HepG2 (cell line): Measurements from ENCODE around the gene DLEC1.

Experiments
- CTCF ChIP-seq: sonication (generic); formaldehyde crosslinking; IDR thresholded peaks from 2 replicates; pipeline ENCODE4 v1.5.0; 2020; ENCODE audit warnings: mild to moderate bottlenecking, missing genetic modification reagents, moderate library complexity
- DRAP1 ChIP-seq: IDR thresholded peaks from 2 replicates; pipeline ENCODE4 v1.6.1; 2016; ENCODE audit warnings: missing genetic modification reagents, missing compliant biosample characterization
- EP300 ChIP-seq, 3 experiments: sonication (generic) in 1 of 3; formaldehyde crosslinking in 1 of 3; IDR thresholded peaks; 2 replicates each; pipeline versions ENCODE4 v1.5.1 to v1.6.1; 2011 to 2020; ENCODE audit warnings: low read depth in 2 of 3, low read length in 2 of 3, borderline replicate concordance in 1 of 3, improper control_type of control experiment in 1 of 3, mild to moderate bottlenecking in 1 of 3, missing genetic modification reagents in 1 of 3, moderate library complexity in 1 of 3
- POLR2A ChIP-seq, 2 experiments: IDR thresholded peaks; 2 replicates each; pipeline ENCODE4 v1.6.1; 2011; ENCODE audit warnings: low read depth in 2 of 2, low read length in 2 of 2, mild to moderate bottlenecking in 1 of 2, moderate library complexity in 1 of 2; ENCODE audit not compliant: insufficient read depth in 1 of 2
- POLR2AphosphoS5 ChIP-seq: IDR thresholded peaks from 2 replicates; pipeline ENCODE4 v1.6.1; 2012; ENCODE audit warnings: low read depth, low read length
- RNF219 ChIP-seq: sonication (generic); formaldehyde crosslinking; IDR thresholded peaks from 2 replicates; pipeline ENCODE4 v1.5.0; 2020; ENCODE audit warnings: mild to moderate bottlenecking, missing genetic modification reagents
- TF ChIP-seq, protein P1 (sequence below): sonication (generic); formaldehyde crosslinking; IDR thresholded peaks from 2 replicates; pipeline ENCODE4 v1.4.0; 2020; ENCODE audit warnings: missing genetic modification reagents

- TF ChIP-seq EP300 (IDR thresholded peaks at IDR 0.05; ENCODE audit: low read depth in 2 of 2, low read length in 2 of 2): no peak
- TF ChIP-seq EP300 (CRISPR knock-in tag; IDR thresholded peaks at IDR 0.05; ENCODE audit: borderline replicate concordance): no peak
- TF ChIP-seq DRAP1 (CRISPR knock-in tag): no peak
- no peak for TF ChIP-seq RNF219 (CRISPR knock-in tag)
- TF ChIP-seq, protein P1, sequence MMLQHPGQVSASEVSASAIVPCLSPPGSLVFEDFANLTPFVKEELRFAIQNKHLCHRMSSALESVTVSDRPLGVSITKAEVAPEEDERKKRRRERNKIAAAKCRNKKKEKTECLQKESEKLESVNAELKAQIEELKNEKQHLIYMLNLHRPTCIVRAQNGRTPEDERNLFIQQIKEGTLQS (CRISPR knock-in tag): no peak
- no peak for TF ChIP-seq POLR2AphosphoS5
- no peak for TF ChIP-seq POLR2A (IDR thresholded peaks at IDR 0.05; ENCODE audit: insufficient read depth in 1 of 2, low read depth in 2 of 2, low read length in 2 of 2)
- no peak for TF ChIP-seq CTCF
Observed at GRCh38 chr3:38121451-38121831, 82.4 kb downstream of the DLEC1 start.
